Cerebellar nuclear complex (tissue), 1 donor: ENCODE results near the gene P2RX3.
"Not testable (repeated sequence)": the region's sequence is repeated elsewhere in the genome, so short reads cannot be mapped to it uniquely, and the experiment has no call there.

Experiments
- DNase-seq, 2 experiments: peaks; one replicate each; lab custom pipeline; 2025; lab: John Stamatoyannopoulos, UW

Gene P2RX3

GRCh38 chr11:57349491-57350274 lies 11.5 kb downstream of the P2RX3 start:
- no peak for DNase-seq

- DNase-seq: no peak
Measured at GRCh38 chr11:57353036-57353435, 14.9 kb downstream of the P2RX3 start.

GRCh38 chr11:57353446-57353845 lies 15.3 kb downstream of the P2RX3 start:
- DNase-seq: no peak

- no peak for DNase-seq
Measured at GRCh38 chr11:57353852-57354251, 15.7 kb downstream of the P2RX3 start.

GRCh38 chr11:57354699-57355098 lies 16.5 kb downstream of the P2RX3 start:
- no peak for DNase-seq

GRCh38 chr11:57356268-57356667 lies 18.1 kb downstream of the P2RX3 start:
- DNase-seq: no peak

- DNase-seq: no peak
Measured at GRCh38 chr11:57357310-57357709, 19.2 kb downstream of the P2RX3 start.

- no peak for DNase-seq
Measured at GRCh38 chr11:57357856-57358255, 19.7 kb downstream of the P2RX3 start.

- DNase-seq: no peak
Measured at GRCh38 chr11:57358543-57358961, 20.4 kb downstream of the P2RX3 start.

GRCh38 chr11:57358991-57359390 lies 20.8 kb downstream of the P2RX3 start:
- no peak for DNase-seq

- no peak for DNase-seq
Measured at GRCh38 chr11:57359396-57359795, 21.2 kb downstream of the P2RX3 start.

- no peak for DNase-seq
Measured at GRCh38 chr11:57359896-57360690, 21.9 kb downstream of the P2RX3 start.

- no peak for DNase-seq
Measured at GRCh38 chr11:57360991-57361390, 22.8 kb downstream of the P2RX3 start.

- DNase-seq: not testable (repeated sequence)
Measured at GRCh38 chr11:57361420-57361819, 23.3 kb downstream of the P2RX3 start.

GRCh38 chr11:57361926-57362325 lies 23.8 kb downstream of the P2RX3 start:
- DNase-seq: no peak

GRCh38 chr11:57363131-57364080 lies 25.3 kb downstream of the P2RX3 start:
- no peak for DNase-seq

- DNase-seq: no peak
Measured at GRCh38 chr11:57364851-57365660, 26.9 kb downstream of the P2RX3 start.

- no peak for DNase-seq
Measured at GRCh38 chr11:57368106-57368844, 30.1 kb downstream of the P2RX3 start.

GRCh38 chr11:57368845-57369232 lies 30.7 kb downstream of the P2RX3 start:
- no peak for DNase-seq

GRCh38 chr11:57370251-57370650 lies 32.1 kb downstream of the P2RX3 start:
- DNase-seq: no peak

- no peak for DNase-seq
Measured at GRCh38 chr11:57370941-57371340, 32.8 kb downstream of the P2RX3 start.
